Right forelimb (tissue), 1 donor: ENCODE results near the gene TRIM8.

Experiments
- DNase-seq: peaks from one replicate; pipeline ENCODE4 v3.0.0-alpha.2; 2018

TRIM8 gene

DNA sequence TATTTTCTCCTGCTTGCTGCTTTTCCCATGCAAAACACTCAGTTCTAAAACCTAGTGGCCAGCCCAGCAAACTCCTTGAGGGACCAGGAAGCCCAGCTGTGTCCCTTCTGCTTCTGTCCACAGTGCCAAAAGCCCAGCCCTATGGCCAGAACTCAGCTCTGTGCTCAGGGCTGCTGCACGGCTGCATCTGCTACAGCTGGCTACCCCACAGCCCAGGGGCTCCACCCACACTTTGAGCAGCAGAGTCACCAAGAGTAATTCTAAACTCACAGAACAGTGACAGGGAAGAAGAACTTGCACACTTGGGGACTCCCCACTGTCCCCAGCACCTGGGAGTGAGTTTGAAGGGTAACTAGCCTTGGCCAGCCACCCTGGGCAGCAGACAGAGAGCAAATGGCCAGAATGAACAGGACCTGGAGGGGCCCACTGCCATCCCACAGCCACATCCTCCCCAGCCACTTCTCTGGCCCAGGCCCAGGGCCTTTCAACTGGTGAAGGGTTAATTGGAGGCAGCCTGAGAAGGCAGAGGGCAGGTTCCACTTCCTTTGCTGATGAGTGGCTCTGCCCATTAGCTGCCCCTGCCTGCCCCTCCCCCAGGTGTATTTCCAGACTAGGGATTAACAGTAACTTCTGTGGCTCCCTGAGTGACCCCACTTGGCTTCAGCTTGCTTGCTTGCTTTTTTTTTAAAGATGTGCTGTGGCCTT lies 28.1 kb upstream of the TRIM8 start:
- peak; percentile 78 for DNase-seq

DNA sequence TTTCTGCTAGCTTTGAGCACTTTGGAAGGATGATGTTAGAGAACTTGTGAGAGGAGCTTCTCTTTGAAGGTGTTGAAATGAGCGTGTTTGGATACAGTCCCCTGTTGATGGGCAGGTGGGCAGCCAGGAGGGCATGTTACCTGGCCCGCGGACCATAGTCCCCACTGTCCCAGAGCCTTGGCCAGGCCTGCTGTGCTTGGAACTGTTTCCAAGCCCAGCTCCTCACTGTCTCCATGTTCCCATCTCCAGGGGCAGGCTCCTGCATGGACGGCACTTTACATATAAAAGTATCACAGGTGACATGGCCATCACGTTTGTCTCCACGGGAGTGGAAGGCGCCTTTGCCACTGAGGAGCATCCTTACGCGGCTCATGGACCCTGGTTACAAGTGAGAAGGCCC lies 27.2 kb upstream of the TRIM8 start:
- no peak for DNase-seq

DNA sequence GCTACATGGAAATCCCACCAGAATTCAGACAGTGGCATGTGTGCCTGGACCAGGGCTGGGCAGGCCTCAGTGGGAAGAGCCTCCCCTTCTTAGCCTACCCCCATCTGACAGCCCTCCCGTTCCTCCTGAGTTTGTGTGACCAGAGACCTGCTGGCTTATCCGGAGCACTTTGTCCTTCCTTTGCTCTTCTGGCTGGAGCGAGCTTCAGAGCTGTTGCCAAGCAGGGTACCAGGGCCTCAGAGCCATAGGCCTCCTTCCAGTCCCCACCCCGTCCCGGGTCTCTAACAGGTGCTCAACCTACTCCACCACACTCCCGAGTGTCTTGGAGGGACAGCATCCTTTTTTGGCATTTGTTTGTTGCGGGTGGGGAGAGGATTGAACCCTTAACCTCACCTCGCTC lies 26.5 kb upstream of the TRIM8 start:
- DNase-seq, result no peak

DNA sequence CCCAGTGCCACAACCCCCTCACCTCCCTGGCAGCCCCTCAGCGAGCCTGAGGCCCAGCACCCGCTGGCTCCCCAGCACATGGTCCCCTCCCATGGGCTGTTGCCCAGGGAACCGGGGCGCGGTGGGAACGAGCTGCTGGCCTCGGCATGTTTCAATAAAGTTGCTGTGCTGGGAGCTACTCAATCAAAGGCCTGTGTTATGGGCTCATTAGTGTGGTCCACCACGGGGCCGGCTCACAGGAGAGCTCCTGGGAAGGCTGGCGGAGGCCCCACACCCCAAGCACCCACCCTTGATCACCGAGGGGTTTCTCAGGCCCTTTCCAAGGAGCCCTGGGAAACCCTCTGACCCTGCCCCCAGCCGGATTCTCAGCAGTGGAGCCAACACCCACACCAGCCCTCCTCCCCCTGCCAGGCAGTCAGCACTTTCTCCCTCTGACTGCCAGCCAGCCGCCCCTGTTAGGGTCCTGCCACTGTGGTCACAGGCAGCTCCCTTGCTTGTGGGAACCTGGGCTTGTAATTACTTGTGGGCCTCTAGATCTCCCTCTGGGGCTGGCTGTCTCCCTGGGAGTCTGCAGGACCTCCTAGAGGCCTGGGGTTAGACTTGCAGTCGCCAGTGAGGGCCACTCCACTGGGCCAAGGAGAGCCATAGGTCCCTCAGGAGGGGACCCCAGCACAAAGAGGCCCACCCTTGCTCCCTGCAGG lies 24.8 kb upstream of the TRIM8 start:
- no peak for DNase-seq

DNA sequence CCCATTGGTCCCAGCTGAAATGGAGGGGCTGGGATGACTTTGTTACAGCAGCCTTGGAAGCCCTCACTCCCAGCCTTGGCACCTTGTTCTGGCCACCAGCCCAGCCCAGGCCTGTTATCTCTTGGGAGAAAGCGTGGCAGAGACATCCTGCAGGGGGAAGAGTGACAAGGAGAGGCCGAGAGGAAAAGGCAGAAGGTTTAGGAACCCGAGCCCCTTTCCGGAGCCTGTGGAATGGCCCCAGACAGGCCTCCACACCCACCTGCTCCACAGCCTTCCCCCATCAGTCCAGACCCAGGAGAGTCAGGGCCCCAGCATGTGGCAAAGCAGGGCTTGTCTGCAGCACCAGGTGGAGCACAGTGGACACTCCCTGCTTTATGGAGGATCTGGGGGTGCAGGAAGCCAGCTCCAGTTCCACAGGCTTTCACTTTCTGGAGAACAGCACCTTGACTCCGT lies 24.1 kb upstream of the TRIM8 start:
- DNase-seq, result no peak

DNA sequence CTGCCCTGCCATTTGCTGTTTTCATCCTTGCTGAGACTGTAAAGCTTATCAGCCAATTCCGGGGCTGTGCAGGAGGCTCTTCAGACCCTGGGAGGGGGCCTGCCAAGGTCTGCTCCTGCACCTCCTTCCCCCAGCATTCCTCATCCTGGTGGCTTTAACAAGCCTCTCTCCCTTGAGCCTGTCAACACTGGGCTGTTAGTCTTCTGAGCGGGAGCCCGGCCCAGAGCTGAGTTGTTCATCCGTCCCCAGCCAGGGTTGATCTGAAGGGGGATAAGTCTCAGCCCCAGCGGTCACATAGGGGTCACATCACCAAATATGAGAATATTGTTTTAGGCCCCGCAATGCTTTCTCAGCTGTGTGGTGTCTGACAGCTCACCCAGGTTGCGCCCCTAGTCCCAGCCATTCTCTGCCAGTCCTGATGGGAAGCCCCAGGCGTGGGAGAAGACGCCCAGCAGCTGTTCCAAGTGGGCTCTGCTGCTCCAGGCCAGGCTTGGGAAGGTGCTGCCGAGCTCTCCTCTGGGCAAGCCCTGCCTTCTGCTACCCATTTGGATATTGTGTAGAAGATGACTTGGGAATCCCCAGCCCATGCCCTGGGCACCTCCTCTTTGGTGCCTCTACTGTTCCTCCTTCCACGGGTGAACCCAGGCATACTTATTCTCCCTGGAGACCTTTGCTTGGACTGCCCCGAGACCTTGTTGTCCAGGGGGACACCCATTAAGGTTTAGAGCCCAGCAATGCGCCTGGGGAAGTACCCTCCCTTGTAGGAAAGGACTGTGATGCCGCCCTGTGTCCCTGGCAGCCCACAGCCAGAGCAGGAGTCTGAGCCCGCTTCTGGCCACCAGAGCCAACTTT lies 23.5 kb upstream of the TRIM8 start:
- no peak for DNase-seq

DNA sequence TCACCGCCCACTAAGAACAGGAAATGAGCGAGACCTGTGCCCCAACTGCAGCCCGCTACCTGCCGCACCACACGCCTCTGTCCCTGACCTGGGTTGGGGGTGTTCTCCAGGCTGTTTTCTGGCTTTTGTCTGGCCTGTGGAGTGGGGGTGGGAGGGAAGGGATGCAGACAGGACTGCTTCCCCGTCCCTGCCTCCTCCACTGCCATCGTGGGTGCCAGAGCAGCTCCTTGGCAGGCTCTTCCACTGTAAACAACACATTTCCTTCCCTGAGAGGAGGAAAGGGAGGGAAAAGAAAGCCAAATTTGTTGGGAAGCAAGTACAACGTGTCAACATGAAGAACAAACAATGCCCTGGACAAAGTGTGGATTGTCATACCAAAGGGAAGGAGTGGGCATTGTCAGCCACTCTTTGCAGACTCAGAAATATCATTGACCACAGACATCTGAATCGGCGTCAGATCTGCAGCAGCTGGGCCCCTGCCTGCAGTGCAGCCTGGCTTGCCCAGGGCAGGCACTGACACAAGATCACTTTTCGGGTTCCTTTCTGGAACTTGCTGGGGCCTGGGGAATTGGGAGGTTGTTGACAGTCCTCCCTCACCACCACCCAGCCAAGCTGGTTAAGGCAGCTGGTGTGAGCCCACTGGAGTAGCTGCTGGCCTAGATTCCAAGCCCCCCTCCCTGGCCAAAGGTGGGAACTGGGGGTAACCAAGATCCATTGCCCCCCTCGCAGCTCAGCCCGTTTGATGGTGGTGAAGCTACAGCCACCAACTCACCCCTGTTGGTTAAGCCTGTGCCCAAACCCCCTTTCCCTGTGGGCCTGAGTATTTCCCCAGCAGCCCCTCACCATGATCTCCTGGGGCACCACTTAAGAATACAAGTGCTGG lies 22.6 kb upstream of the TRIM8 start:
- DNase-seq, result no peak

DNA sequence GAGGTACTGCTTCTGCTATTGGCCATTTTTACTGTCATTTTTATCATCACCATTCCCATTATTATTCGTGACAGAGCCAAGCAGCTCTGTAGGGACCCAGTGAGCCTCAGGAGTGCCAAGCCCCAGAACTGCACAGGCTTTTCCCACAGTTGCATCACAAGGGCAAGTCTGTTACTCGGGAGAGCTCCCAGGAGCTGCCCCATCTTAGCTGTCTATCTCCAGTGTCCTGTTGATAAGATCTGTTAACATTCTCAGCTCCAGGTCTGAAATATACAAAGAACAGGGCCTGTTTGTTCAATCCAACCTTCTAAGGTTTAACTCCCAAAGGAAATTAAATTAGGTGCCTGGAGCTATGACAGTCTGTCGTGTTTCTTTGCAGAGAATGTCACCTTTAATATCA lies 20.2 kb upstream of the TRIM8 start:
- DNase-seq, result no peak

DNA sequence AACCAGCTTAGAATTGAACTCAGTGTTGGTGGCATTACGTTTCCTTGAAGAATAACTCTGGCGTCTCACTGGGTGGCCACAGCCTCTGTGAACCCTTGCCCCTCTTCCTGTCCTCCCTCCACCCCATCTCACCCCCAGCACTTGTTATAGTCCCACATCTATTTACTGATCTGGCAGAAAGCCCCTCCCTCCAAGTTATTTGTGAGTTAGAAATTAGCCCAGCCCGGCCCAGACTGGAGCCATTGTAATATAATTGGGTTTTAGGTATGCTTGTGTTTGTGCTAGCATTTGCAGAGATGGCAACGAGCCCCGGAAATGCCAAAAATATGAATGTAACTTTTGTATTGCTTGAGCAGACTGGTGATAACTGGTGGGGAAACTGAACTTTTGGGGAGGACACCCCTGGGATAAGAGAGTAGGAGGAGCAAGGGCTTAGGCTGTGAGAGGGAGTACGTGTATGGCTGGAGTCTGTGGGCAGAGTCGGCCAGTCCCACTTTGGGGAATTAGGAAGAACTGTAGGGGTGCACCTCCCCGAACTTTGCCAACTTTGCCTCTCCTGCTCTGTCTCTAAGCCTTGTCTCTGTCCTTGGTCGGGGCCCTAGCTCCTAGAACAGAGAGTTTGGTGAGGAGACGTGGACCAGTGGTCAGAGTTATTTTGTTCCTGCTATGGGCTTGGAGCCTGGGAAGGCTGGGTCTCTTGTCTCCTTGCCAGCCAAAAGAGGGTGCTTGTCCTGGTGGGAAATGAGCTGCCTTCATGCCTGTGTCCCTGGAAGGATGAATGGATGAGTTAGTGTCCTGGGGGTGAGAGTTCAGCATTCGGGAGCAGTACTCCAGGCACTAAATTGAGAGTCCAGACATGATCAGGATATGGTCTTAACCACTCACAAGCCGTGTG lies 19.3 kb upstream of the TRIM8 start:
- no peak for DNase-seq

DNA sequence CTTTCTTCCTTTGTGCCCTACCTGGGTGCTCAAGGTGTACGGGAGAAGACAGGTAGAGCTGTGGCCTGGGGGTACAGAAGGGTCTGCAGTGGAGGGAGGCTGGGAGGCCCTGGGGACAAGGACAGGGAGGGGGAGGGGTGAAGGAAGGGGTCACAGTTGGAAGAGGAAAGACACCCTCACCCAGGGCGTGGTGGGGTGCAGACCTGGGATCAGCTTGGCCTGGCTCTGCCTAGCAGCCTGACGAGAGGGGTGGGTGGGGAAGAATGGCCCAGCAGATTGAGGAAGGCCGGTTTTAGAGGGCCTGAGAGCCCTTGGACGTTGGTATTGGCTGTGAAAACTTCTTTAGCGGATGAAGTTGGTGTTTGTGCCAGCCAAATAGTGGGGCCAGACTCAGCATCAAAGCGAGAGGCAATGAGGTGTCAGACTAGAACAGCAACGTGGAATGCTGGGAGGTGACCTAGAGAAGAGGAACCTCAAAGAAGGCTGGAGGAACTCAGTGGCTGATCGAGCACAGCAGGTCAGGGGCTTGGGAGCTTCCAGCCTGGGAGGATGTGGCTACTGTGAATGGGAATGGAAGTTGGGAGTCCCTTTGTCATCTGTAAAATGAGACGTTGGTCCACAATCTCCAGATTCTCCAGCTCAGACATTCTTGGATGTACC lies 18.1 kb upstream of the TRIM8 start:
- DNase-seq, result no peak

DNA sequence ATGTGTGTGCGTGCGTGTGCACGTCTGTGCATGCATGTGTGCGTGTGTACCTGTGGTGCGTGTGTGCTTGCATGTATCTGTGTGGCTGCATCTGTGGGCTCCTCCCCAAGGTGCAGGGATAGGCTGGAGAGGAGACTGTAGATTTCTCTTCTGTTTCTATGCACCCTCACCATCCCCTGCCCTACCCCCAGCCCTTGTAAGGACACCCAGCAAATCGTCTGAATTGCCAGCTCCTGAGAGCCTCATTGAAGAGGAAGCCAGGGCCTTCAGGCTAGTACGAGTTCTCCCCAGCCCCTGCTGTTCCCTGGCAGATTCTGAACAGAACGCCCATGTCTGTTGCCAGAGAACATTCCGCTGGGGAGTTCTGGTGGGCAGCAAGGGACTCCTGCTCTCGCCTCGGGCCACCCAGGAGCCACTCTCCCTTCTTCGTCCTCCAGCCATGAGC lies 17.0 kb upstream of the TRIM8 start:
- DNase-seq, result no peak

DNA sequence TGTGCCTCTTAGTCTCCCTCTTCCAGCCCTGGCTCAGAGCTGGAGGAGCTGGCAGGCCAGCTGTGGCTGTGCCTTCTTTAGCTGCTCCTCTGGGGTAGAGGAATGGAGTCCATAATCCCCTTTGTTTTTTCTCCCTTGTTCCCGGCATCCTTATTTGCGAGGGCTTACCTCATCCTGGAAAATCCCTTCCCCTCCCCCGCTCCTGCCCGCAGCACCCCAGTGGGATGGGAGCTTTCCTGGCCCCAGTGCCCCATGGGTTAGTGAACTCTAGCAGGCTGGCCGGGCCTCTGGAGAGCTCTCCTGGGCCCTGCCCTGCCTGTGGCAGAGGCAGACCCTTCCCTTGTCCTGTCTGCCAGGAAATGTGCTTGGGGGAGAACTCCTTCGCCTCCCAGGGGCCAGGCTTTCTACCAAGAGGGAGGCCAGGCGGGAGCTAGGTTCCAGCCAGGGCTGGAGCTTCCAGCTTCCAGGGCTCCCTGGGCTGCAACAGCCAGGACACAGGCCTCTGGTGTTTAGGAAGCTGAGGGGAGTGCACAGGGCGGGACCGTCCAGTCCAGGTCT lies 16.5 kb upstream of the TRIM8 start:
- DNase-seq, result no peak

DNA sequence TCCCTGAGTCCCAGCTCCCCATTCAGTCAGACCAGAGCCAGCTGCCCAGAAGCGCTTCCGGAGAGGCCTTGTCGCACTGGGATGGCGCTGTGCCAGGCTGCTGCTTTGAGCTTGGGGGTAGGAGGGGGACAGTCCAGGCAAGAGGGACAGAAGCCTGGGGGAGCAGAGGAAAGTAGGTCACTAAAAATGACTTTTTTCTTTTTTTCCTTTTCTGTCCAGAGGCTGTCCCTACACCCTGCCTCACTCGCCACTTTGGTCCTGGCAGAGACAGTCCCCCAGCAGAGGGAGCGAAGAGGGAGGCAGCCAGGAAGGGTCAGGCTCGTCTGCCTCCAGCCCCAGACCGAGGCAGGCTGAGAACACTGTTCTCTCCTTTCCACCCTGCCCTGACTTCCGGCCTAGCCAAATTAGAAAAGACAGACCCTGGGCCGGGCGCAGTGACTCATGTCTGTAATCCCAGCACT lies 15.8 kb upstream of the TRIM8 start:
- no peak for DNase-seq

DNA sequence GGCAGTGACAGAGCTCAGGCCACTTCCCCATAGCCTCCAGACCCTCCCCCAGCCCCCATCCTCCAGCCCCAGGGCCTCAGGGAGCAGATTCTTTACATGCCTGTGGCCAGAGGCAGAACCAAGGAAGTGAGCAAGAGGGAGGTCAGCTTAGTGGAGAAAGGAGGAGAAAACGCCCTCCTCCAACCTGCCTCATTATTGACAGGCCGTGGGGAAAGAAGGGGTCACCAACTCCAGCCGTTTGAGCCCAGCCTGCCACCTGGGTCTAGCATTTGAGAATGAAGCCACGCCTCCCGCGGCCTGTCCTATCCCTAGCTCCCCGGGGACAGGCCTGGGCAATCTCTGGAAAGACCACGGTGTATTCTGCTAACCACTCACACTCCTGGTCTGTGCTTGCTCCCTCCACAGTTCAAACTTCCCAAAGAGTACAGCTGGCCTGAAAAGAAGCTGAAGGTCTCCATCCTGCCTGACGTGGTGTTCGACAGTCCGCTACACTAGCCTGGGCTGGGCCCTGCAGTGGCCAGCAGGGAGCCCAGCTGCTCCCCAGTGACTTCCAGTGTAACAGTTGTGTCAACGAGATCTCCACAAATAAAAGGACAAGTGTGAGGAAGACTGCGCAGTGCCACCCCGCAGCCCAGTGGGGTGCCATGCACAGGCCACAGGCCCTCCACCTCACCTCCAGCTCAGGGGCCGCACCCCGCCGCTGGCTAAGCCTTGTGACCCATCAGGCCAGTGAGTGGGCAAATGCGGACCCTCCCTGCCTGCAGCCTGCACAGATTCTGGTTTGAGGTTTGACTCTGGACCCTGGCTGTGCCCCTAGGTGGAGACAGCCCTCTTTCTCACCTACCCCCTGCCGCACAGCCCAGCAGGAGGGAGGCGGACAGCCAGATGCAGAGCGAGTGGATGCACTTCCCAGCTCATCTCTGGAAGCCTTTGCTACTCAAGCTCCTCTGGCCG lies 14.3 kb upstream of the TRIM8 start:
- DNase-seq, result peak; percentile 72

DNA sequence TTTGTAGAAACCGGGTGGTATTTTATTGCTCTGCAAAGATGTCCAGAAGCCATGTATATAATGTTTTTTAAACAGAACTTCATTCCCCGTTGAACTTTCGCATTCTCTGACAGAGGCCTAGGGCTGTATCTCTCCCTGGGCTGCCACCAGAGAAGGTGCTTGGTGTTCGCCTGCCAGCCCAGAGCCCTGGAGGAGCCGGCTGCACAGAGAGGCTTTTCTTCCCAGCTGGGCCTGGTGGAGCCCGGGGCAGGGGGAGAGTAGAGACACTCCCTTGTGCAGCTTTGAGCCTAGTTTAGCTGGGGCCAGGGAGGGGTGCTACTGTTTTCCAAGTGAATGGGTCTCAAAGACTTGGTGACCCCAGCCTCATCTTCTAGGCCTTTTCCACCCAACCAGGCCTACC lies 13.6 kb upstream of the TRIM8 start:
- no peak for DNase-seq

DNA sequence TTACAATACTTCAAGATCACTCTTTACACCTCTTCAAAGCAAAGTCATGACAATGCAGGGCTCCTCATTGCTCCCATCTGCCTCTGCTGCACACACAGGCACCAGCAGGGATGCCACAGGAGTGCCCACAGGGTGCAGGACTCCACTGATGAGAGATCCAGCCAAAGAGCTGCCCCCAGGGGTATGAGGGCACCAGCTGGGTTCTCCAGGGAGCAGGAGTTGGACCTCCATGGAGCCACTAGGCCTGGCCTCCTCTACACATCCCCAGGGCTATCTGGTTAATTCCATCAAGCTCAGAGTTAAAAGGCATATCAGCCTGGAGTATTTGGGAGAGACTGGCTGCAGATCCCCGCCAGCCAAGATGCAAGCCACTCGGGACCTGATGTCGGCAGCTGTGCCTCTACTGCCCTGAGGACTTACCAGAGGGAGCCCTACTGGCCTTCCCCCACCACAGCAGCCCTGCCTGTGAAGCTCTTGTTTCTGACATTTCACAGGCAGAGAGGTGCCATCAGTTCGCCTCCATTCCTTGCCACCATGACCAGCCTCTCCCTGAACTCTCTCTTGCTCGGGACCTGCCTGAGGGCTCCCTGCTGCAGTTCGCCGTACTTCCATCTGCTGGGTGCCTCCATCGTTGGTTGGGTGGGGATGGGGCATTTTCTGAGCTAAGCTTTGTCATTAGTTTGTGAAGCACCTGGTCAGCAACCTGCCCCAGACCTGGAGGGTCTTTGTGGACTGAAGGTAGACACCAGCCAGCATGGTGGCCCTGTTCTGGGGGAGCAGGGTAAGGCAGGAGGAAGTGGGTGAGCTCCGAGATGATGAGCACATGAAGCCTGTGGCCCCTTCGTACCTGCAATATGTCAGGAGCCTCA lies 12.5 kb upstream of the TRIM8 start:
- no peak for DNase-seq

DNA sequence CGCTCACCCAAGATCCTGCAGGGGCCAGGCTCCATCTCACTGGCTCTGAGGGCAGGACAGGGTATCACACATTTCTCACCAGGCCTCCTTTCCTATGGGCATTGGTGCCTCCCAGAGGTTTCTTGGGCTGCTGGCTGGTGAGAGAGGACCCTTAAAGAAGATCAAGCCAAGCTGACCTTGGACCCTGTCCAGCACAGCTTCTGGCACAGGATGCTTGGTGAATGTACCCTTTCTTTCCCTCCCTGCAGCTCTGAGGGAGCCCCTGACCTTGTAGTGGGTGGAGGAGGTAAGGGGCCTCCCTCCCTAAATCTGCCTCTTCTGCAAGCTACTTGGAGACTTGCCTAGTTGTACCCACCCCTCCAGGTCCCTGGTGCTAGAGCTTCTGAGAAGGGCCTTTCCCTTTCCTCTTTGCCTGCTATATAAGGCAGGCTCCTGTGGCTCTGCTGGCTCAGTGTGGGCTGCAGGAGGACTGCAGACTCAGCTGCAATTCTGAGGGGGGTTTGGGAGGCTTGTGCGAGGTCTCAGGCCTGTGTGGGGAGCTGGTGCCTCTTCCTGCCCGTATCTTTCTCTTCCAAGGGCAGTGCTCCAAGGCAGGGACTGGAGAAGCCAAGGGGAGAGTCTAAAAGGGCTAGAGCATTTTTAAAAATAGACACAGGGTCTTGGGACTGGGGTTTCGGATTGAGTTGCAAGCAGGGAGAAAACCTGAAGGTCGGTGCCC lies 11.7 kb upstream of the TRIM8 start:
- peak; percentile 83 for DNase-seq

DNA sequence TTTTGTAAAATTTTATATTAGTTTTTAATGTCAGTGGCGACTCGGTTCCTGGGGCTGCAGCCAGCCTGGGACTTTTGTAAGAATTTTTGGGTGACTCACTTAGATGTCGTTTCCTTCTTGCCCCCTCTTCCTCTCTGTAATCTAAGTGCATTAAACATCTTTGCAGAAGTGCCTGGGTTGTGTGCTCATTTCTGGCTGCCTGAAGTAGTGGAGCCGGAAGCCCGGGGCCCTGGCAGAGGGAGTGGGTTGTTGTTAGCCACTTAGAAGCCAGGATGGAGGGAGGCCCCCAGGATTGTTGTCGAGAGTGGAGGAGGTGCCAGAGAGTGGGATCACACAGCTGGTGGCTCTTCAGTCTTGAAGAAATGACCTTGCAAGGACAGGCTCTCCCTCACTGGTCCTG lies 11.0 kb upstream of the TRIM8 start:
- DNase-seq, result no peak
